ENCODE measurements around the gene TMEM50B.
"Not testable (repeated sequence)": the region's sequence is repeated elsewhere in the genome, so short reads cannot be mapped to it uniquely, and the experiment has no call there.

The TMEM50B gene

DNA sequence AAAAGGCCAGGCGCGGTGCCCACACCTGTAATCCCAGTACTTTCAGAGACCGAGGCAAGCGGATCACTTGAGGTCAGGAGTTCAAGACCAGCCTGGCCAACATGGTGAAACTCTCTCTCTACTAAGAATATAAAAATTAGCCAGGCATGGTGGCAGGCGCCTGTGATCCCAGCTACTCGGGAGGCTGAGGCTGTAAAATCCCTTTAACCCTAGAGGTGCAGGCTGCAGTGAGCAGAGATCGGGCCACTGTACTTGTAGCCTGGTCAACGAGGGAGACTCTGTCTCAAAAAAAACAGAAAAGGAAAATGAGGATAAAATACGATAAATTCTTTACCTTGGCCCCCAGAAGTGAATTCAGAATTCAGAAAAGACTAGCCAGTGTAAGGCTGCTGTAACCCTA lies 1.6 kb downstream of the TMEM50B start:
- DNase-seq (ENCODE audit: low read depth in 2 of 2): no peak

DNA sequence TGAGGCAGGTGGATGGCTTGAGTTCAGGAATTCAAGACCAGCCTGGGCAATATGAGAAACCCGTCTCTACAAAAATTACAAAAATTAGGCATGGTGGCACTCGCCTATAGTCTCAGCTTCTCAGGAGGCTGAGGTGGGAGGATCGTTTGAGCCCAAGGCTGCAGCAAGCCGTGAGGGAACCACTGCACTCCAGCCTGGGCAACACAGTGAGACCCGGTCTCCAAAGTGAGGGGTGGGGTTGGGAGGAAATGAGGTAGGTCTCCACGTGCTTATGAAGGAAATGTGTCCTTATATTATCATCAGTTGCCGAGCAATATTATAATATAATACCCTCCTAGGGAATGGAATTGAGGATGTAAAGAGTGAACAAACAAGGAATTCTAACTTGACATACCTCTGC lies 2.7 kb downstream of the TMEM50B start:
- no peak for DNase-seq (ENCODE audit: low read depth in 2 of 2)

DNA sequence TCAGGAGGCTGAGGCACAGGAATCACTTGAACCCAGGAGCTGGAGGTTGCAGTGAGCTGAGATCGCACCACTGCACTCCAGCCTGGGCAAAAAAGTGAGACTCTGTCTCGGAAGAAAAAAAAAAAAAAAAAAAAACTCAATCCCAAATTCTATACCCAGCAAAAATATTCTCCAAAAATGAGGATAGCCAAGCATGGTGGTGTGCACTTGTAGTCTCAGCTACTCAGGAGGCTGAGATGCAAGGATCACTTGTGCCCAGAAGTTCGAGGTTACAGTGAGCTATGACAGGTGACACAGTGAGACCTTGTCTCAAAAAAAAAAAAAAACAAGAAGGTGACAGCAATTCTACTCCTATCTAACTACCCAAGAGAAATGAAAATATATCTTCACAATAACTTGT lies 6.4 kb downstream of the TMEM50B start:
- DNase-seq (ENCODE audit: low read depth in 2 of 2): no peak

DNA sequence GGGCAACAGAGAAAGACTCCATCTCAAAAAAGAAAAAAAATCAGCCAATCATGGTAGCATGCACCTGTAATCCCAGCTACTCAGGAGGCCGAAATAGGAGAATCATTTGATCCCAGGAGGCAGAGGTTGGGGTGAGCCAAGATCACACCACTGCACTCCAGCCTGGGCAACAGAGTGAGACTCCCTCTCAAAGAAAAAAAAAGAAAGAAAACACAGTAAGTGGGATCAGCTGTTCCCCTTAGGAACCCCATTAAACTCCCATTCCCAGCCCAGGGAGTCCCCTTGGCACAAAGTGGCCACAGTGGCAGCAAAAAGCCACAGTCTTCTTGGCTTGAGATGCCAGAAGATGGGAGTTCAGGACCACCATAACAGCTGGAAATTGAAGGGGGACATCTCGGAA lies 9.1 kb downstream of the TMEM50B start:
- no peak for DNase-seq (ENCODE audit: low read depth in 2 of 2)

DNA sequence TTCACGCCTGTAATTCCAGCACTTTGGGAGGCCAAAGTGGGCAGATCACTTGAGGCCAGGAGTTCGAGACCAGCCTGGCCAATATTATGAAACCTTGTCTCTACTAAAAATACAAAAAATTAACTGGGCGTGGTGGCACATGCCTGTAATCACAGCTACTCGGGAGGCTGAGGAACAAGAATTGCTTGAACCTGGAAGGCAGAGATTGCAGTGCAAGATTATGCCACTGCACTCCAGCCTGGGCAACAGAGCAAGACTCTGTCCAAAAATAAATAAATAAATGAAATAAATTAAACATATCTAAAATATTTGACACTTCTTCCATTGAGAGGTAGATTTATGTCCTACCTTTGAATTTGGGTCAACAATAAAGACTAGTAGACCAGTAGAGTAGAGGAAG lies 10.6 kb downstream of the TMEM50B start:
- DNase-seq (ENCODE audit: low read depth in 2 of 2): not testable (repeated sequence)

DNA sequence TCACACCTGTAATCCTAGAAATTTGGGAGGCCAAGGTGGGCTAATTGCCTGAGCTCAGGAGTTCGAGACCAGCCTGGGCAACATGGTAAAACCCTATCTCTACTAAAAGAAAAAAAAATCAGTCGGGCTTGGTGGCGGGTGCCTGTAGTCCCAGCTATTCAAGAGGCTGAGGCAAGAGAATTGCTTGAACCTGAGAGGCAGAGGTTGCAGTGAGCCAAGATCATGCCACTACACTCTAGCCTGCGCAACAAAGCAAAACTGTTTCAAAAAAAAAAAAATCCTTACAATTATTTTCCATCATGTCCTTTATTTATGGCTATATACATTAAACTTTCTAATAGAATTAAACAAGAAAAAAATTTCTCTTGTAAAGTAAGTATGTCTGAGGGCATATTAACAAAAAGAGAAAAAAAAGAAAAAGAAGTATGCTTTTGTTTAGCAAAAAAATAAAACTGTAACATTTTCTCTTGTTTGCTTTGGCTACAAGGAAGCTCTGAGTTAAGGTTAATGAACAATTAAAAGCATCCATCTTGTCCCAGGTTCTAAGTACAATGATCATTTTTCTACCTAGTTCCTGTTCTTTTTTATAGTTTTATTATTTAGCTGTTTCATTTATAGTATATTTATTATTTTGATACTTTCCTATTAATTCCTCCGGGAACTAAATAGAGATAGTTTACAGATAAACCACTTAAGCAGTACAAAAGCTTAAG lies 18.1 kb downstream of the TMEM50B start:
- no peak for DNase-seq (ENCODE audit: low read depth in 2 of 2)

DNA sequence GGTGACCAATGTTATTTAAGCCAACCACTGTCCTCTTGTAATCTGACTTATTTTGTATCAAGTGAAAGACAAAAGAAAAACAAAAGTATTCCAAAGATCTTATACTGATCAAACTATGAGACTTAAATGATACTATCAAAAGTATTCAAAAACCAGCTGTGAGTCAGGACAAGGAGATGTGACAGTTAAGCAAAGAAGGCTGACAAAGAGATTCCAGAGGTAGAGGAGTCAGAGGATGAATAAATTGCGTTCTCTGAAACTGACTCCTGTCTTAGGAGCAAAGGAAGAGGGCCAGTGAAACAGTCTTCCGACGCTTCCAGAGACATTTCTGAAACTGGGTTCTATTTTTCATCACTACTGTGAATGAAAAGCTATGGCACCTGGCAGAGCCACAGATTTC lies 20.9 kb downstream of the TMEM50B start:
- DNase-seq (ENCODE audit: low read depth in 2 of 2): no peak

DNA sequence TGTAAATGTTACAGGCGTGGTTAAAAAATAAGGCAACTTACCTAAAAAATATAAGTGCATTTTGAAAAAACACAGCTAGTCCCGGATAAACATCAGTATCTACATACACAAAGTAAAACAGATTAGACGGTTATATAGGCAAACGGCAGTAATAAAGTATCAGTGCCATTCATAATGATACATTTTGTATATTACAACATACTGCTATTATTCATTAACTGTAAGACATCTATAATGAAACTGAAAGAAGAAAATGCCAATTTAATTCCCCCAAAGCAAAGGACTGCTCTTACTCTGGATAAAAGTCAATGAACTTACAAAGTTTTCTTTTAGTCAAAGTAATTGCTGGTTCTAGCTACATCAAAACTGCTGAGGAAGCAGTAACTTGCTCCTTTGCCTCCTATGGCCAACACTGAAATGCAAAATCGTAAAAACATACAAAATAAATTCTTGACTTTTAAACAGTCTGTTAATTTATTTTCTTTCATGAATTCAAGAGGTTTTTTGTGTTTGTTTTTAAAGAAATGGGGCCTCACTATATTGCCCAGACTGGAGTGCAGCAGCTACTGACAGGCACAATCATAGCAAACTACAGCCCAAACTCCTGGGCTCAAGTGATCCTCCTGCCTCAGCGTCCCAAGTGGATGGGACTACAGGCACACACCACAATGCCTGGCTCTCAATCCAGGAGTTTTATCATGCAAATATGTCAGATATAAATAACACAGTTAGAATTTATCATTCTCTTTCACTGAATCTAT lies 23.9 kb downstream of the TMEM50B start:
- no peak for DNase-seq (ENCODE audit: low read depth in 2 of 2)

DNA sequence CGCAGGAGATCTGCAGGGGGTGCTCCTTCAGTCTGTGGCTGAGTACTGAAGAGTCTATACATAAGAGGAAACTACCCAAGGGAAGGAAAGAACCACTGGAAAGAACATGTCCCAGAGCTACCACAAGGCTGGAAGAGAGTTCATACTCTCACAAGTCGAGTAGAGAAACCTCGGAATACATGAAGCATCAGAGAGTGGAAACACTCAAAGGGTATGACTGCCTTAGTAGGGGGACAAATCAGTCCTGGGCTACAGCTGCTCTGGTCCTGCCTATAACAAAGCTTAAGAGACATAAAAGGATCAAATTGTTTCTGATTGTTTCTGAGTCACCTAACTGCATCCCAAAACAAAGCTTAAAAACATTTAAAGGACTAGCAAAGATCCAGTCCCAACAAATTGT lies 27.4 kb downstream of the TMEM50B start:
- no peak for DNase-seq (ENCODE audit: low read depth in 2 of 2)

DNA sequence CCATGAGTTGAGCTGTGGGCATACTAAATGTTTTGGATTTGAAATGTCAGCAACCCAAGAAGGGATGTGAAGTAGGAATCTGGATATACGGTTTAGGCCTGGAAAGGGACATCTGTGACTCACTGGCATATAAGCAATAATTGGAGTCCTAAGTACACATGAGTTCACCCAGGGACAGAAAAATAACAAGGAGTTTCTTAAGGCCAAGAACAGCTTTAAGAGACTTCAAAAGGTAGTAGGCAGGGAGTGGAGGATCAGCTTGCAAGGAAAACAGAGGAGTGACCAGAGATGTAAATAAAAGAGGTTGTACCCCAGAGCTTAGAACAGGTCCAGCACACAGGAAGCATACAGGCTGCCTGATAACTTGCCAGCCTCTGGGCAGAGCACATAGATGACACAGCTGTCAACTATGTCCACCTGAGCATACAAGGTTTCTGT lies 28.1 kb downstream of the TMEM50B start:
- no peak for DNase-seq (ENCODE audit: low read depth in 2 of 2)

DNA sequence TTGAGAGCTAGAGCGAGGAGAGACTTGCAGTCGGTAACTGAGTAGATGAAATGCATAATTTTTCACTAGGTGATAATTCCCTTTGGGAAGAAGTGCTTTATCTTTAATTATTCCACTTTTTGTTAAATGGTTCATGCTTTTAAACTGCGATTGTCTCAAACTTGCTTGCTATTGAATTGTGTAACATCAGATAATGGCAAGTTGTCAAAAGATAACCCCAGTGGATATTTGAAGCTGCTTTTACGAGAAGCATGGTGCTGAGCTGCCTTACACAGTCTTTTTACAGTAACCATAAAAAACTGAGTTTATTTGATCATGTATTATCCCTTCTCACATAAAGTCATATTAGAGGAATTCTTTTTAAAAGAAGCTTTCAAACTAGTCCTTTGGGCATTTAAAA lies 30.2 kb downstream of the TMEM50B start:
- no peak for DNase-seq (ENCODE audit: low read depth in 2 of 2)

DNA sequence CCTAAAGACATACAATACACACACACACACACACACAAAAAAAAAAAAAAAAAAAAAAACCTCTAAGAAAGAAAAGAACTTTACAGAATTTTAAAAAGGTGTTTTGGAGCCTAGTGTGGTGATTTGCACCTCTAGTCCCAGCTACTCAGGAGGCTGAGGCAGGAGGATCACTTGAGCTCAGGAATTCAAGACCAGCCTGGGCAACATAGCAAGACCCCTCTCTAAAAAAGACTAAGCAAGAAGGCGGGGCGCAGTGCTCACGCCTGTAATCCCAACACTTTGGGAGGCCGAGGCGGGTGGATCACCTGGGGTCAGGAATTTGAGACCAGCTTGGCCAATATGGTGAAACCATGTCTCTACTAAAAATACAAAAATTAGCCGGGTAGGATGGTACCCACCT lies 33.2 kb downstream of the TMEM50B start:
- not testable (repeated sequence) for DNase-seq (ENCODE audit: low read depth in 2 of 2)

DNA sequence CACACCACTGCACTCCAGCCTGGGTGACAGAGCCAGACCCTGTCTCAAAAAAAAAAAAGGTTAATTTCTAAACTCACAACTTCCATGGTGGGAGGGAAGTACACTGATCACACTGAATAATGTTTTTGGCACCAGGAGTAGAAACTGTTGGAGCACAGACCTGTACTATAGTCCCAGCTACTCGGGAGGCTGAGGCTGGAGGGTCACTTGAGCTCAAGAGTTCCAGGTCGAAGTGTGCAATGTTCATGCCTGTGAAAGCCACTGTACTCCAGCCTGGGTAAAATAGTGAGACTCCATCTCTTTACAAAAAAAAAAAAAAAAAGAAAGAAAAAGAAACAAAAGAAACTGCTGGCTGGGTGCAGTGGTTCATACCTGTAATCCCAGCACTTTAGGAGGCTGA lies 35.3 kb downstream of the TMEM50B start:
- no peak for DNase-seq (ENCODE audit: low read depth in 2 of 2)

DNA sequence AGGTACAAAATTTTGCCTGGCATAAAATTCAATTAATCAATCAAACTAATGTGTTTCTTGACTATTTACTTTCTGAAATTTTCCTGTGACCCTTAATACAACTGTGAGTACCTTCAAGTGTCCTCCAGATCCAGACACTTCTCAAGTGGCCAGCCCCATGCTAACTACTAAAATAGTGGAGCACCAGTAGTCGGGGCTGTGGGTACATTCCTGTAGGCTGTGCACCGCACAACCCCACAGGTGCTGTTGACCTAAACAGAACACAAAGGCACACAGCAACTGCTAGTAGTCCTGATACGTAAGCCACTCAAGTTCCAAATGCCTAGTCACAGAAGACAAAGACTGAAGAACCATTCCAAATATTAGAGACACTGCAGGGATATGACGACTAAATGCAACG lies 36.6 kb downstream of the TMEM50B start:
- no peak for DNase-seq (ENCODE audit: low read depth in 2 of 2)

DNA sequence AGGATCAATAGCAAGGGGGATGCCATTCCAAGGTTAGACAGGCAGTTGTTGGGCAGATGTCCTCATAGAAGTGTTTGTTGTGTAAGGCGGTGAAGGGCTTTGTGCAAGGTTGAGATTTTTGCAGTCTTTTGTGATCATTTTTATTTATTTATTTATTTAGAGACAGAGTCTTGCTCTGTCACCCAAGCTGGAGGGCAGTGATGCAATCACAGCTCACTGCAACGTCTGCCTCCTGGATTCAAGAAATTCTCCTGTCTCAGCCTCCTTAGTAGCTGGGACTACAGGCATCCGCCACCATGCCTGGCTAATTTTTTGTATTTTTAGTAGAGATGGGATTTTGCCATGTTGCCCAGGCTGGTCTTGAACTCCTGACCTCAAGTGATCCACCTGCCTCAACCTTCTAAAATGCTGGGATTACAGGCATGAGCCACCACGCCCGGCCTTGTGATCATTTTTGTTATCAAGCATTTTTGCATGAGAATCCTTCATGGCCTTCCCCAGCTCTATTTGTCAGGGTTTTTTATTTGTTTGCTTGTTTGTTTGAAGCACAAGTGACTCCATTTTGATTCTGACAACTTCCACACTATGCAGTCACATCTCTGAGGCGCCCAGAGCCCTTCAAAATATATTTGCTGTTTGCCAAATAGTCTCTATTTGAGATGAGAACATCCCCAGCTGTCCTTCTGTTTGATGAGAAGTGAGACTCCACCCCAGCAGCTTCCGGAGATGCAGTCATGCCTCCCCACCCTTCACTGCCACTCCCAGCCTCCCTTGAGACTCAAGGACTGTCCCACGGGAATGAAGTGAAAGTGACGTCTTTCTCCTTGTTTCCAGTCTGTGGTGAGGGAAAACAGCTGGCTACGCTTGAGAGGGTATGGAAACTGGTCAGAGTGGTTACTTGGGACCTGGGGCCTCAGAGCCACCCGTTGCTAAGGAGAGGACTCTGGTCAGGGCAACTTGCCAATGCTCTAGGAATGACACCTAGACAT lies 38.0 kb downstream of the TMEM50B start:
- DNase-seq (ENCODE audit: low read depth in 2 of 2): no peak

DNA sequence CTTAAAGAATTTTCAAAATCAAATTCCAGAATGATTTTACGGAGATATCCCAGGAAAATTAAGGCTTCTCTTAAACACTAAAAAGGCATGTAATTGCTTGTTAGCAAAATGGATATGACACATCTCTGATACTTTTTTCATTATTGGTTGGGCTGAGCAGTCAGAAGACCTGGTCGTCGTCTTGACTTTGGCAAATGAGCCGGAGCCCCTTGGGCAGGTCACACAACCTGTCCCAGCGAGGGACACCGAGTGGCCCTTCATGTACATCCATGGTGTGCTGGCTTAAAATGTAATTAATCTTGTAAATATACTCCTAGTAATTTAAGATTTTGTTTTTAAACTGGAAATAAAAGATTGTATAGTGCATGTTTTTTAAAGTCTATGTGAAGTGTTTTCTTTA lies 42.6 kb downstream of the TMEM50B start:
- DNase-seq (ENCODE audit: low read depth in 2 of 2): no peak

DNA sequence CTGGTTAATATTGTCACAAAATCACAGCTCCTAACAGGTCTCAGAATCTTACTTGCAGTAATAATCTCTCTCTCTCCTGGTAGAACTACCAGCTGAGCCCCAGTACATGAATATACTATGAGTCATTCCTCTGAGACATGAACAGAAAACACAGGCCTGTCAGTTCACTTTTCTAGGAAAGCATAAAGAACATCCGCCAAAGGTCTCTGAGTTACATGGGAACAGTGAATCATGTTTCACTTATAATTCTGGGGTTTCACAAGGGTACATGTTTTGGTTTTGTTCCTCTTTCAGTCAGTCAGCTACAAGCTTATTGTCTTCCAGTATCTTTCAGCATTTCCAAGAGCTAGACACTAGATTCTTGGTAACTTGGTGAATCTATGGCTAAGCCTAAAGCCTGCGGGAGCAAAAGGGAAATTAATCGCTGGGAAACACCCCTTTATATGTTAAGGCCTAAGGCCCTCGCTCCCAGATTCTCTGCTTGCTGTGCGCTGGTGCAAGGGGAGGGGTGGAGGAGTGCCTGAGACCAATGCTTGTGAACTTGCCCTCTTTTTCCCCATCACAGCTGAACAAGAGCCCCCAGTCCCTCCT lies 44.9 kb downstream of the TMEM50B start:
- no peak for DNase-seq (ENCODE audit: low read depth in 2 of 2)

DNA sequence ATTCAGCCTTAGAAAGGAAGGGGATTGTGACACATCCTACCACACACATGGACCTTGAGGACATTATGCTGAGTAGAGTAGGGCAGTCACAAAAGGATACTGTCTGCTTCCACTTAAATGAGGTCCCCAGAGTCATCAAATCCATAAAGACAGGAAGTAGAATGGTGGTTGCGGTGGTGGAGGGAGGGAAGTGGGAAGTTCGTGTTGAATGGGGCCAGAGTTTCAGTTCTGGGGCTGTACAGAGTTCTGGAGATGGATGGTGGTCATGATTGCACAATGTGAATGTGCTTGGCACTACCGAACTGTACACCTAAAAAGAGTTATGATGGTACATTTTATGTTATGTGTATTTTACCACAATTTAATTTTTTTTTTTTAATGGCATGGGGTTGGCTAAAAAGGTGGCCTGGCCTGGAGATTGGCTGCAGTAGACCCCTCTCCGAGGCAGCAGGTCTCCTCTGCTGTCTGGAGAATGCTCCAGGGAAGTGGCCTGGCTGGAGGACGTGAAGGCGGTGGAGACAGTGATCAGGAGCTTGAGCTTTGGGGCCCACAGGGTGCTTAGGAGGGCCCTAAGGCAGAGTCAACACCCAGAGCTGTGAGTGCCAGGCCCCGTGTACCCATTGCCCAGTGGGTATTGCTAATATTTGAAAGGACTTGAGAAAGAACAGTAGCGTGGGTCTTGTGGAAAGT lies 46.2 kb downstream of the TMEM50B start:
- no peak for DNase-seq (ENCODE audit: low read depth in 2 of 2)

DNA sequence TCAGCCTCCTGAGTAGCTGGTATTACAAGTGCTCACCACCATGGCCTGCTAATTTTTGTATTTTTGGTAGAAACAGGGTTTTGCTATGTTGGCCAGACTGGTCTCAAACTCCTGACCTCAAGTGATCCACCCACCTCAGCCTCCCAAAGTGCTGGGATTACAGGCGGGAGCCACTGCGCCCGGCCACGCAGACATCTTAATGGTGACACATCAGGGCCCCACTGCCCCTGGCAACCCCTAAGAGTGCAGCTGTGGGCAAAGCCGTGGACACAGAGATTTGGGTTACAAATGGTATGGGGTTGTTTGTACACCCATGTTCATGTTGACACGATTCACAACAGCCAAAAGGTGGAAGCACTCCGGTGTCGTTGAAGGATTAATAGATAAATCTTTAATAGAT lies 46.8 kb downstream of the TMEM50B start:
- no peak for DNase-seq (ENCODE audit: low read depth in 2 of 2)

DNA sequence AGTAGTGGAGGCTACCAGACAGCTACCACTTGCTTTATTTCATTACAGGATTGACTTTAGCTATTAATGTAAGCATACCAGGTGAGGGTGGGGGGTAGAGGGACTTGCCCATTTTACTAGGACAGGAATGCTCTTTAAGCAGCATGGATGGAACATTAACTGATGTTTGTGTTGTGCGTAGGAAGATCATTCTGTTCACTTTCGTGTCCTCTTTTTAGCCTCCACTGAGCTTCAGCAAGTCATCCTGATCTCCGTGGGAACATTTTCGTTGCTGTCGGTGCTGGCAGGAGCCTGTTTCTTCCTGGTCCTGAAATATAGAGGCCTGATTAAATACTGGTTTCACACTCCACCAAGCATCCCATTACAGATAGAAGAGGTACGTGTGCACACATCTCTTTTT lies 47.3 kb downstream of the TMEM50B start:
- DNase-seq (ENCODE audit: low read depth in 2 of 2): no peak

DNA sequence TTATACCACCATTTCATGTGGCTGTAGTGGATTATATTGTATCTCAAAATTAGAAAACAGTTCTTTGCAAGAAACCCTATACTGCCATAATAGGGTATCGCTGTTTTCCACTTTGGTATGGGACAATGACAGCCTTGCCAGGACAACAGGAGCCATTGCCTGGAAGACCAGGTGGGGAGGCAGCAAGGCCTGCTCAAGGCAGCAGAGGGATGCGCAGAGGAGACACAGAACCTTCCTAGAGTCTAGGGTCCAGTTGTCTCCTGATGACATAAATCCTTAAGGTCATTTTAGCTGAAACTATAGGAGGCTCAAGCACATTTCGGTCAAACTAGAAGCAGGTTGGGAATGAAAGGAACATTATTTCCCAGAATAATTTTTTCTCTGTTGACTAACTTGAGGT lies 48.9 kb downstream of the TMEM50B start:
- DNase-seq (ENCODE audit: low read depth in 2 of 2): no peak

Measured in stimulated activated CD8-positive, alpha-beta memory T cell treated with anti-CD3 and anti-CD28 coated beads, Interleukin-15, amount 100 ng/mL, for 4 hours (primary cell).